CD14-positive monocyte (primary cell): Measurements from ENCODE around the gene DQX1. TPM values are rescaled to one million over a fixed set of nuclear protein-coding genes. Genes with fewer than 3 reads are reported as not detected.

Experiments used
- DNase-seq, 3 donors: peaks; one replicate each; pipeline ENCODE4 v3.0.0-alpha.2; 2011 to 2022
- H2AFZ ChIP-seq: 2 replicates; pipeline ENCODE4 v1.6.0; 2012; ENCODE audit warnings: mild to moderate bottlenecking, low read depth, low read length, inconsistent platforms; ENCODE audit not compliant: insufficient read depth, poor library complexity, severe bottlenecking
- H3K27ac ChIP-seq, 2 donors: 1 replicate in 1 of 2; 2 replicates in 1 of 2; pipeline ENCODE4 v1.5.1; 2012 to 2013; ENCODE audit warnings: low read length in 2 of 2, control low read depth in 1 of 2, inconsistent platforms in 1 of 2, low read depth in 1 of 2, mild to moderate bottlenecking in 1 of 2
- H3K27me3 ChIP-seq, 2 donors: one replicate each; pipeline versions ENCODE4 v1.6.0 to v1.6.1; 2011 to 2013; ENCODE audit warnings: low read length in 2 of 2; ENCODE audit not compliant: control insufficient read depth in 2 of 2, insufficient read depth in 2 of 2
- H3K36me3 ChIP-seq, 2 donors: replicated peaks in 1 of 2; 1 replicate in 1 of 2; 2 replicates in 1 of 2; pipeline versions ENCODE4 v1.5.1 to v1.6.1; 2012 to 2013; ENCODE audit warnings: low read length in 2 of 2, control low read depth in 1 of 2, inconsistent platforms in 1 of 2, mild to moderate bottlenecking in 1 of 2; ENCODE audit not compliant: insufficient read depth in 2 of 2, control insufficient read depth in 1 of 2
- H3K4me1 ChIP-seq, 2 donors: 1 replicate in 1 of 2; 2 replicates in 1 of 2; pipeline versions ENCODE4 v1.5.1 to v1.6.1; 2012 to 2013; ENCODE audit warnings: low read length in 2 of 2, control low read depth in 1 of 2, inconsistent platforms in 1 of 2, mild to moderate bottlenecking in 1 of 2, moderate library complexity in 1 of 2; ENCODE audit not compliant: insufficient read depth in 2 of 2, control insufficient read depth in 1 of 2
- H3K4me2 ChIP-seq: replicated peaks from 2 replicates; pipeline ENCODE3; 2012; ENCODE audit warnings: low read length, moderate library complexity, mild to moderate bottlenecking; ENCODE audit not compliant: poor library complexity, severe bottlenecking; ENCODE audit errors: extremely low read depth
- H3K4me3 ChIP-seq, 3 experiments: fragments of 200-600 bp in 1 of 3; sonication (generic) in 1 of 3; replicated peaks in 1 of 3; 1 replicate in 2 of 3; 2 replicates in 1 of 3; pipeline ENCODE4 v1.5.1; 2011 to 2013; ENCODE audit warnings: low read length in 3 of 3, mild to moderate bottlenecking in 3 of 3, control low read depth in 2 of 3, low read depth in 2 of 3, inconsistent platforms in 1 of 3, moderate library complexity in 1 of 3
- H3K79me2 ChIP-seq: 2 replicates; pipeline ENCODE4 v1.6.0; 2012; ENCODE audit warnings: mild to moderate bottlenecking, control low read depth, inconsistent platforms, low read length, moderate library complexity; ENCODE audit not compliant: insufficient read depth
- H3K9ac ChIP-seq: 2 replicates; pipeline ENCODE4 v1.6.0; 2017; ENCODE audit warnings: low read length, mild to moderate bottlenecking; ENCODE audit not compliant: insufficient read depth, poor library complexity, severe bottlenecking
- H3K9me3 ChIP-seq, 2 donors: replicated peaks in 1 of 2; 1 replicate in 1 of 2; 2 replicates in 1 of 2; pipeline versions ENCODE4 v1.5.1 to v1.6.1; 2012 to 2013; ENCODE audit warnings: low read length in 2 of 2, control low read depth in 1 of 2; ENCODE audit not compliant: control insufficient read depth in 1 of 2, insufficient read depth in 1 of 2
- H4K20me1 ChIP-seq: 2 replicates; pipeline ENCODE4 v1.6.0; 2012; ENCODE audit warnings: mild to moderate bottlenecking, low read length, control low read depth, moderate library complexity; ENCODE audit not compliant: insufficient read depth
- H3K27ac Mint-ChIP-seq, 7 donors: one replicate each; pipeline ENCODE4 v1.8.0; 2020; ENCODE audit warnings: mild to moderate bottlenecking in 7 of 7, mixed read lengths in 7 of 7, moderate library complexity in 6 of 7, inconsistent platforms in 2 of 7
- H3K27me3 Mint-ChIP-seq, 3 donors: one replicate each; pipeline ENCODE4 v1.8.0; 2021 to 2022; ENCODE audit warnings: low read depth in 3 of 3, mild to moderate bottlenecking in 3 of 3, mixed read lengths in 3 of 3, moderate library complexity in 3 of 3, inconsistent platforms in 1 of 3
- H3K36me3 Mint-ChIP-seq, 2 donors: one replicate each; pipeline ENCODE4 v1.8.0; 2020; ENCODE audit warnings: mixed read lengths in 2 of 2, inconsistent platforms in 1 of 2, mild to moderate bottlenecking in 1 of 2
- H3K4me1 Mint-ChIP-seq: one replicate; pipeline ENCODE4 v1.8.0; 2020; ENCODE audit warnings: mild to moderate bottlenecking, mixed read lengths
- H3K4me3 Mint-ChIP-seq, 2 donors: one replicate each; pipeline ENCODE4 v1.8.0; 2020; ENCODE audit warnings: mild to moderate bottlenecking in 2 of 2, mixed read lengths in 2 of 2, moderate library complexity in 1 of 2
- H3K9me3 Mint-ChIP-seq, 7 donors: one replicate each; pipeline ENCODE4 v1.8.0; 2020 to 2022; ENCODE audit warnings: mixed read lengths in 7 of 7, mild to moderate bottlenecking in 6 of 7, moderate library complexity in 6 of 7, inconsistent platforms in 2 of 7
- CTCF ChIP-seq: fragments of 200-600 bp; IDR thresholded peaks from one replicate; pipeline ENCODE4 v1.8.0; 2022; ENCODE audit warnings: antibody characterized with exemption, mild to moderate bottlenecking
- WGBS: methylation state at CpG from one replicate; pipeline ENCODE4 v1.1.5; 2013; ENCODE audit warnings: missing lambda C conversion rate; ENCODE audit not compliant: insufficient coverage; 5-methylcytosine and 5-hydroxymethylcytosine counted together
- intact Hi-C, 2 donors: fragments of 100-400 bp; cut with micrococcal nuclease; formaldehyde crosslinking; loops; one replicate each; pipeline versions ENCODE4 v1.15.0 to v1.15.1; 2023
- polyA plus RNA-seq, 3 donors: library from polyadenylated mRNA; depleted of rRNA in 1 of 3; unstranded in 2 of 3; stranded (reverse) in 1 of 3; fragments of 300-500 nt in 2 of 3; fragments of >200 nt in 1 of 3; fragmentation: Illumina TruSeq in 2 of 3; gene quantifications; 1 replicate in 2 of 3; 2 replicates in 1 of 3; pipeline ENCODE4 v1.2.3, GENCODE V29; 2012 to 2021

The DQX1 gene
- polyA plus RNA-seq, 3 donors = 0.36 TPM; not detected in 2

GRCh38 chr2:74575320-74575719 is 49.3 kb upstream of the DQX1 start:
- peaks cover 68% of the 10 kb centered on the region for H3K4me1 Mint-ChIP-seq
- peaks cover 83 to 90% of the 10 kb centered on the region in 2 donors for H3K4me1 ChIP-seq
- no peak for DNase-seq
- H3K4me3 ChIP-seq = no peak overlapping the region
- H2AFZ ChIP-seq = no peak overlapping the region
- H3K9ac ChIP-seq = no peak overlapping the region
- H3K36me3 ChIP-seq = no peaks in the 10 kb centered on the region
- H3K27me3 Mint-ChIP-seq = peaks cover 0 to 3% (median 0%) of the 10 kb centered on the region in 3 donors
- no peak overlapping the region for H3K4me3 Mint-ChIP-seq
- H3K36me3 Mint-ChIP-seq = no peaks in the 10 kb centered on the region
- peak overlapping the region in 5 of 7 donors; percentile 7 to 92 (median 72) for H3K27ac Mint-ChIP-seq
- intact Hi-C loops = no loop called here
- peak overlapping the region; percentile 59 to 88 for H3K27ac ChIP-seq
- no peak for TF ChIP-seq CTCF
- peaks cover 7% of the 10 kb centered on the region for H3K79me2 ChIP-seq
- H3K9me3 Mint-ChIP-seq = no peaks in the 10 kb centered on the region
- H3K9me3 ChIP-seq = no peaks in the 10 kb centered on the region
- no peak overlapping the region for H3K4me2 ChIP-seq
- WGBS = 92% methylated on average over 2 of the region's 4 CpGs
- no peaks in the 10 kb centered on the region for H4K20me1 ChIP-seq
- H3K27me3 ChIP-seq = no peaks in the 10 kb centered on the region

DNA sequence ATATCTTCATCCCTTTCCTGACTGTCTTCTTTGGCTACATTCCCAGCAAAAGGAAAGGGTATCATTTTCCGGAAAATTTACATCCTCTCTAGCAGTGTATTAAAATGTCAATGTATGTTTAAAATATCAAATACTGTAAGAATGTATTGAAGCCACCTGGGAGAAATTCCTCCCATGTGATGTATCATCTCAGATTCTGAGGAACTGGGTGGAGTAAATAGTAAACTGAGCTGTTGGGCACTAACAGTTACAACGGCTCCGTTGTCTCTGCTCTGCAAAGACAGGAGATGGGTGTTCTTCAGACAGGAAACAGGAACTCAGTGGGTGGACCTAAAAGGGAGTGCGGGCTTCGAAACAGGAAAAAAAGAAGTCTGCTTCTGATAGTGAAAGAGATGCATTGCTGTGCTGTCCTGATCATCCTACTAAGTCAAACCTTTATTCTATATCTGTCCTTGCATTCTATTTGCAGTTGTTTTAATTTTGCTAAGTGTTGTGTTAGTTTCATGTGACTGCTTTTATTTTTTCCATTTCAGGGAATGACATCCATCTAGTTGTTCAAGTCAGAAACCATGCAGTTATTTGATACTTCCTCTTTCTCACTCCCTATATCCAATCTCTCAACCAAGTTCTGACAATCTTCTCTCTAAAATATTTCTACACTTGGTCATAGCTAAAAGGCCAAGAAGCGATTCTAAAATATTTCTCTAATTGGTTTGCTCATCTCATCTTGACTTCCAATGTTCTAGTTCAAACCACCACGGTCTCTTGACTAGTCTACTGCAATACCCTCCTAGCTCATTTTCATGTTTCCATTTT is 47.9 kb upstream of the DQX1 start:
- H4K20me1 ChIP-seq = no peaks in the 10 kb centered on the region
- Mint-ChIP-seq H3K9me3 (no peaks in the 10 kb centered on the region), H3K4me3 (peak overlapping the region; percentile 64 to 71), H3K27me3 (peaks cover 0 to 3% (median 0%) of the 10 kb centered on the region in 3 donors), H3K27ac (peak overlapping the region; percentile 66 to 94 (median 79)), H3K4me1 (peaks cover 73% of the 10 kb centered on the region), H3K36me3 (no peaks in the 10 kb centered on the region)
- H3K4me1 ChIP-seq = peaks cover 83 to 92% of the 10 kb centered on the region in 2 donors
- H3K36me3 ChIP-seq = no peaks in the 10 kb centered on the region
- peaks cover 7% of the 10 kb centered on the region for H3K79me2 ChIP-seq
- H3K9me3 ChIP-seq = no peaks in the 10 kb centered on the region
- no peaks in the 10 kb centered on the region for H3K27me3 ChIP-seq
- H3K27ac ChIP-seq = peak overlapping the region in 1 of 2 donors; percentile 88
- DNase-seq = peak; percentile 52 to 67 (median 65)
- no peak for TF ChIP-seq CTCF
- peak overlapping the region; percentile 6 to 63 (median 15) for H3K4me3 ChIP-seq
- H3K9ac ChIP-seq = no peak overlapping the region
- H3K4me2 ChIP-seq = peak overlapping the region; percentile 74
- intact Hi-C loops = no loop called here
- 13% methylated on average over 4 of the region's 7 CpGs for WGBS
- H2AFZ ChIP-seq = no peak overlapping the region
